GM10266 (cell line): ENCODE results near the gene FNDC11.
"Not testable (repeated sequence)": the region's sequence is repeated elsewhere in the genome, so short reads cannot be mapped to it uniquely, and the experiment has no call there.

ENCODE experiments used
- DNase-seq: peaks from one replicate; pipeline ENCODE4 v3.0.0; 2012; ENCODE audit errors: extremely low spot score
- TF ChIP-seq, protein P1 (sequence below): IDR thresholded peaks from 2 replicates; pipeline ENCODE4 v1.5.1; 2012; ENCODE audit warnings: mild to moderate bottlenecking, low read depth; ENCODE audit not compliant: control insufficient read depth, insufficient read depth; ENCODE audit errors: missing control alignments

The FNDC11 gene

GRCh38 chr20:63555661-63556381, 1.9 kb downstream of the FNDC11 start:
- TF ChIP-seq, protein P1, sequence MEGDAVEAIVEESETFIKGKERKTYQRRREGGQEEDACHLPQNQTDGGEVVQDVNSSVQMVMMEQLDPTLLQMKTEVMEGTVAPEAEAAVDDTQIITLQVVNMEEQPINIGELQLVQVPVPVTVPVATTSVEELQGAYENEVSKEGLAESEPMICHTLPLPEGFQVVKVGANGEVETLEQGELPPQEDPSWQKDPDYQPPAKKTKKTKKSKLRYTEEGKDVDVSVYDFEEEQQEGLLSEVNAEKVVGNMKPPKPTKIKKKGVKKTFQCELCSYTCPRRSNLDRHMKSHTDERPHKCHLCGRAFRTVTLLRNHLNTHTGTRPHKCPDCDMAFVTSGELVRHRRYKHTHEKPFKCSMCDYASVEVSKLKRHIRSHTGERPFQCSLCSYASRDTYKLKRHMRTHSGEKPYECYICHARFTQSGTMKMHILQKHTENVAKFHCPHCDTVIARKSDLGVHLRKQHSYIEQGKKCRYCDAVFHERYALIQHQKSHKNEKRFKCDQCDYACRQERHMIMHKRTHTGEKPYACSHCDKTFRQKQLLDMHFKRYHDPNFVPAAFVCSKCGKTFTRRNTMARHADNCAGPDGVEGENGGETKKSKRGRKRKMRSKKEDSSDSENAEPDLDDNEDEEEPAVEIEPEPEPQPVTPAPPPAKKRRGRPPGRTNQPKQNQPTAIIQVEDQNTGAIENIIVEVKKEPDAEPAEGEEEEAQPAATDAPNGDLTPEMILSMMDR = no peak
- DNase-seq = no peak

DNA sequence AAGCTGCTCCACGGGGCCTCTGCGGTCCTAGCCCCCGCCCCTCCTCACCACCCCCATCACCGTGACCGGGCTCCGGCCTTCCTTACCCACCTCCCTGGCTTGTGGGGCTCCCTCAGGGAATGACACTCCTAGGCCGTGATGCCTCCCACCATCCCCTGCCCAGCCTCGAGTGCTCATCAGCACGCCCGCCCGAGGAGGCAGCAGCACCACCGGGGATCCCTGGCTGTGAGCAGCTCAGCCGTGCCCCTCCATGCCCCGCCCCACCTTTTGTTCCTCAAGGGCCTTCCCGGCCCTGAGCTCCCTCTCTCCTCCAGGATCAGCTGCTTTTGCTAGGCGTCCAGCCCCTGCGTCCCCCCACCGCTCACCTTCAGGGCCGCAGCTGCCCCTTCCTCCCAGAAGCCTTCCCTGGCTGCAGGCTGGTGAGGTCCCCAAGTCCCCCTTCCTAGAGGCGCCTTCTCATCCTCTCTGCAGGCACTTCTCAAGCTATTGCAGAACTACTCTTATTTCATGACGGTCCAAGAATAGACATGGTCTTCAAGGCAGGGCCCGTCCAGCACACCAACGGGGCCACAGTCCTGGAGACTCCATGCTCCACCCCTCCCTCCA, 3.0 kb downstream of the FNDC11 start:
- DNase-seq = no peak
- TF ChIP-seq, protein P1 = no peak

GRCh38 chr20:63557481-63557891, 3.5 kb downstream of the FNDC11 start:
- no peak for DNase-seq
- TF ChIP-seq, protein P1 = no peak

DNA sequence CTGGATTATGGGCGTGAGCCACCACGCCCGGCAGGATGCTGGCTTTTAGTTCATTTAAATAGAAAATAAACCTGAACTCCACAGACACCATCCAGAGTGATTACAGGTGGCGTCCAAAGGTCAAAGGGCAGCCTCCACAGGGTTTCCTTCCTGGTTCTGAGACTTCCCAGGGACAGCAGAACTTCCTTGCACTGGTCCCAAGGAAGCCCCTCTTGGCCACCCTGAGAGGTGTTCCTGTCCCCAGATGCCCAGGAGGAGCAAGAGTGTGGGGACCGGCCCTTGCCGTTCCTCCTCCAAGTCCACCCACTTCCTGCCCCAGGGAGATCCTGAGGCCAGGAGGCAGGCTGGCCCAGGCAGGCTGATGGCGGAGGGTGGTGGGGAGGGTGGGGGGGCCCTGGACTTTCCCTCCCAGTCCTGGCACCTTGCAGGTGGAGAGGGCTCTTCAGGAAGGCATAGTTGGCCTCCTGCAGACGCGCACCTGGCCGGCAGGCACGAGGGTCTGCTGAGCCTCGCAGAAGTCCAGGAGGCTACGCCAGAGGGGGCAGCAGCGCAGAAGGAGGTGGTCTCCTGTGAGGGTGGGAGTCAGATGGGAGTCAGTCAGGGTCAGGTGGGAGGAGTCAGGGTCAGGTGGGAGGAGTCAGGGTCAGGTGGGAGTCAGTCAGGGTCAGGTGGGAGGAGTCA, 5.0 kb downstream of the FNDC11 start:
- no peak for DNase-seq
- TF ChIP-seq, protein P1 = no peak

GRCh38 chr20:63559485-63560332, 5.8 kb downstream of the FNDC11 start:
- not testable (repeated sequence) for DNase-seq

DNA sequence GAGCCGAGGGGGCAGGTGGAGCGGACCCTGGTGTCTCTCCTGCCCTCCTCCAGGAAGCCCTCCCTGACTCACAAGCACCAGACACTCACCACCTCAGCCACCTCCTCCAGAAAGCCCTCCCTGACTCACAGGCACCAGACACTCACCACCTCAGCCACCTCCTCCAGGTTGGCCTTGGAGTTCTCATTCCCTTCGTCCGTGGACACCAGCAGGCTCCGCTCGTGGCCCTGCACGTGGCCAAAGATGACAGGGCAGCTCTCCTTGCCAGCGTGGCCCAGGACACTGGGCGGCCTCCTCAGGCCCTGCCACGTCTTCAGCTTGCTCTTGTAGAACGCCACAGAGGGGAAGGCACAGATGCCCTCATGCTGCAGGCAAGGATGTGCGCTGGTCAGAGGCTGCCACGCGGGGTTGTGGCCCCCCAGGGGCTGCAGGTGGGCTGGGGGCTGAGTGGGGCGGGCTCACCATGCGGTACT, 6.4 kb downstream of the FNDC11 start:
- TF ChIP-seq, protein P1 = no peak
- no peak for DNase-seq

DNA sequence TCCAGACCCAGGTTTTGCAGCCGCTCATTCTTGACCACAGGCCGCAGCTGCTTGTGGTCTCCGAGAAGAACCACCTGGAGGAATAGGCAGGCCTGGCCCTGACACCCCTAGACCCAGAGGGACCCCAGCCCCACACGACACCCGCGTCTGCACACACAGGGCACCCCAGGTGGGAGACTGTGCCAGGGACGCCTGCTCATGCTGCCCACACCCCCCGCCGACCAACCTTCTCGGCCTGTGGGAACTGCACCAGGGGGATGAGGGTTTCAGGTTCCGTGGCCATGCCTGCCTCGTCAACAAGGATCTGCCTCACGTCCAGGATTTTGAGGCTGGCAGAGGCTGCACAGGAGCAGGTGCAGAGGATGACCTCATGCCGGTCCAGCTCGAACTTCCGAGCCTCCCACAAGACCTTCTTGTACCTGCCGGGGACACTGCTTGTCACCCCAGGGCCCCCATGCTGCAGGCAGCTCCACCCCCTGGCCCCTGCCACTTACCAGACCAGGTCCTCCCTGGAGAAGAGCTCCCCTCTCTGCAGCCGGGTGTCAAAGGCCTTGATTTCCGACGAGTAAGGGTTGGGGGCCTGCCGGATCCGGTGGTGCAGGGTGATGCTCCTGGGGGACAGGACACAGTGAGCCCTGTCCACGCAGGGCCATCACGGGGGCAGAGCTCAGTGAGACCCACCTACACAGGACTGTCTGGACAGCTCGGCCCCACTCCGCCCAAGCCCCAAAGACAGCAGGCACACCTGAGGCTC, 7.1 kb downstream of the FNDC11 start:
- DNase-seq = no peak
- TF ChIP-seq, protein P1 = no peak
